ENCODE measurements around the gene FAM81B.

GRCh38 chr5:95393279-95393678, 2.1 kb downstream of the FAM81B start:
- TF ChIP-seq CTCF (IDR thresholded peaks at IDR 0.05) (no peak), POLR2A (IDR thresholded peaks at IDR 0.05) (no peak)
